Measurements from ENCODE around the gene LSP1. TPM values are rescaled to one million over a fixed set of nuclear protein-coding genes. Genes with fewer than 3 reads are reported as not detected.

The LSP1 gene
- total and polyA plus RNA-seq, 2 donors (not counting 1 experiment from before 2014, with no cell fraction given) = 0.19 to 1.8 TPM

- TF ChIP-seq CTCF (conservative IDR thresholded peaks at IDR 0.05 in 1 of 2, IDR thresholded peaks at IDR 0.05 in 1 of 2; ENCODE audit: low read depth in 1 of 2, low read length in 2 of 2) (no peak), EZH2 (IDR thresholded peaks at IDR 0.05; ENCODE audit: low read length, missing control alignments) (no peak)
- no peaks in the 10 kb centered on the region for H3K79me2 ChIP-seq (ENCODE audit: control insufficient read depth, insufficient read depth, low read length)
- no peak overlapping the region for H3K4me2 ChIP-seq (ENCODE audit: extremely low read depth, insufficient read depth, low read length)
- peaks cover 6% of the 10 kb centered on the region for H3K27me3 ChIP-seq (ENCODE audit: control insufficient read depth, insufficient read depth, low read length)
- no peak overlapping the region for H3K9ac ChIP-seq (ENCODE audit: insufficient read depth, low read length)
- no peaks in the 10 kb centered on the region for H3K36me3 ChIP-seq (ENCODE audit: control insufficient read depth, insufficient read depth, low read length)
- DNase-seq (ENCODE audit: low read depth in 2 of 2) = no peak
- H4K20me1 ChIP-seq (ENCODE audit: control insufficient read depth, extremely low read depth, insufficient read depth, low read length) = no peaks in the 10 kb centered on the region
- H2AFZ ChIP-seq (ENCODE audit: low read length) = no peak overlapping the region
- no peak overlapping the region for H3K4me3 ChIP-seq (replicated peaks in 1 of 4; ENCODE audit: control extremely low read depth in 1 of 4, insufficient read depth in 1 of 4, low read depth in 3 of 4, low read length in 4 of 4)
- H3K27ac ChIP-seq (ENCODE audit: insufficient read depth, low read length) = no peak overlapping the region
- no peaks in the 10 kb centered on the region for H3K4me1 ChIP-seq (ENCODE audit: control insufficient read depth, extremely low read depth, insufficient read depth, low read length)
- H3K9me3 ChIP-seq (ENCODE audit: control insufficient read depth, insufficient read depth, low read depth, low read length) = no peaks in the 10 kb centered on the region
Observed at GRCh38 chr11:1899686-1900085, 46.8 kb downstream of the LSP1 start.

- H3K27me3 ChIP-seq (ENCODE audit: control insufficient read depth, insufficient read depth, low read length) = peaks cover 2% of the 10 kb centered on the region
- H3K79me2 ChIP-seq (ENCODE audit: control insufficient read depth, insufficient read depth, low read length) = no peaks in the 10 kb centered on the region
- no peaks in the 10 kb centered on the region for H3K36me3 ChIP-seq (ENCODE audit: control insufficient read depth, insufficient read depth, low read length)
- H3K4me3 ChIP-seq (replicated peaks in 1 of 4; ENCODE audit: control extremely low read depth in 1 of 4, insufficient read depth in 1 of 4, low read depth in 3 of 4, low read length in 4 of 4) = no peak overlapping the region
- H3K9me3 ChIP-seq (ENCODE audit: control insufficient read depth, insufficient read depth, low read depth, low read length) = no peaks in the 10 kb centered on the region
- no peak overlapping the region for H3K27ac ChIP-seq (ENCODE audit: insufficient read depth, low read length)
- H4K20me1 ChIP-seq (ENCODE audit: control insufficient read depth, extremely low read depth, insufficient read depth, low read length) = no peaks in the 10 kb centered on the region
- H3K4me2 ChIP-seq (ENCODE audit: extremely low read depth, insufficient read depth, low read length) = no peak overlapping the region
- no peak overlapping the region for H3K9ac ChIP-seq (ENCODE audit: insufficient read depth, low read length)
- H3K4me1 ChIP-seq (ENCODE audit: control insufficient read depth, extremely low read depth, insufficient read depth, low read length) = no peaks in the 10 kb centered on the region
- no peak for TF ChIP-seq EZH2 (IDR thresholded peaks at IDR 0.05; ENCODE audit: low read length, missing control alignments)
- no peak for TF ChIP-seq CTCF (conservative IDR thresholded peaks at IDR 0.05 in 1 of 2, IDR thresholded peaks at IDR 0.05 in 1 of 2; ENCODE audit: low read depth in 1 of 2, low read length in 2 of 2)
- DNase-seq (ENCODE audit: low read depth in 2 of 2) = no peak
- no peak overlapping the region for H2AFZ ChIP-seq (ENCODE audit: low read length)
Observed at GRCh38 chr11:1906181-1906580, 53.3 kb downstream of the LSP1 start.

GRCh38 chr11:1906611-1907423, 53.9 kb downstream of the LSP1 start:
- Histone ChIP-seq H3K9ac (ENCODE audit: insufficient read depth, low read length) (no peak overlapping the region), H3K4me1 (ENCODE audit: control insufficient read depth, extremely low read depth, insufficient read depth, low read length) (no peaks in the 10 kb centered on the region), H3K79me2 (ENCODE audit: control insufficient read depth, insufficient read depth, low read length) (no peaks in the 10 kb centered on the region), H3K36me3 (ENCODE audit: control insufficient read depth, insufficient read depth, low read length) (no peaks in the 10 kb centered on the region), H3K4me2 (ENCODE audit: extremely low read depth, insufficient read depth, low read length) (no peak overlapping the region), H3K27ac (ENCODE audit: insufficient read depth, low read length) (no peak overlapping the region), H4K20me1 (ENCODE audit: control insufficient read depth, extremely low read depth, insufficient read depth, low read length) (no peaks in the 10 kb centered on the region), H2AFZ (ENCODE audit: low read length) (no peak overlapping the region), H3K9me3 (ENCODE audit: control insufficient read depth, insufficient read depth, low read depth, low read length) (no peaks in the 10 kb centered on the region), H3K4me3 (replicated peaks in 1 of 4; ENCODE audit: control extremely low read depth in 1 of 4, insufficient read depth in 1 of 4, low read depth in 3 of 4, low read length in 4 of 4) (no peak overlapping the region), H3K27me3 (ENCODE audit: control insufficient read depth, insufficient read depth, low read length) (peaks cover 2% of the 10 kb centered on the region)
- DNase-seq (ENCODE audit: low read depth in 2 of 2) = no peak
- TF ChIP-seq CTCF (conservative IDR thresholded peaks at IDR 0.05 in 1 of 2, IDR thresholded peaks at IDR 0.05 in 1 of 2; ENCODE audit: low read depth in 1 of 2, low read length in 2 of 2) (no peak), EZH2 (IDR thresholded peaks at IDR 0.05; ENCODE audit: low read length, missing control alignments) (no peak)

Measured in fibroblast of lung (primary cell).